ENCODE measurements around the gene SLC6A9.

Gene SLC6A9

DNA sequence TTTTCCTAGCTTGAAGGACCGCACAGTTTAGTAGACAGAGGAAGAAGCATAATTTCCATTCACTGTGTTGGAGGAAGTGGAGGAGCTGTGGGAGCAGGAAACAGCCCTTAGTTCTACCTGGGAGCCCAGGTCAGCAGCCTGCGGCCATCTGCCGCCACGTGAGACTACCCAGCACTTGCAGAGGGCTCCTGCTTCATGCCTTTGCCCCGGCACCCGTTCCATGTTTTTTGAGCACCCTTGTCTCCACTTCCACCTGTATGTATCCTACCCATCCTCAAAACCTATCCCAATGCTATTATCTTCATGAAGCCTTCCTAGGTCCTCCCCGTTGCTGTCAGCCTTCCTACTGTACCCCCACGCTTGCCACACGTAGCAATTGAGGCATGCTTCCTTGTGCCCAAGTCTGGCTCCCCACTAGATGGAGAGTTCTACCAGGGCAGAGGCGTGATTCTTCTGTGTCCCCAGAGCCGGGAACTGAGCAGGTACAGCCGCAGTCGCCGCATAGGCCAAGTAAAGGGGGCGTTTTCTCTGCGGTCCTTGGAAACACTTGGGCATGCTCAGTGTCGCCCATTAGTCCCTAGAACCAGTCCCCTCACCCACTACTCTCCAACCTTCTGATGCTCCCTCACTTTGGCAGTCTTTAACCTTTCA, 1.9 kb downstream of the SLC6A9 start:
- no peak for DNase-seq (ENCODE audit: low read depth)

DNA sequence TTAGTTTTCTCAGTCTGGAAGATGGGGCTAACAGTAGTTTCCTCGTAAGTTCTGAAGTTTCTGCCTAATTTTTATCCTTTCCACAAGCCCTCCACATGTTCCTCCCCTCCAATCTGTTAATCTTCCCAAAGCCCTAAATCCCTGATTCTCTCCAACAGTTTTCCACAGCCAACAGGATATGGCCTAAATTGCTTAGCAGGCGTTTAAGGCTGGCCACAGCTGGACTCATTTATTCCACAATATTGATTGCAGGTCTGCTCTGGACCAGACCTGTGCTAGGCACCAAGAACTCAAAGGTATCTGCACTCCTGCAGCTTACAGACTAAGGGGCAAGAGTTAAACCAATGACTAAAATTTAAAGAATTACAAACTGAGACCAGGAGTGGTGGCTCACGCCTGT, 3.9 kb downstream of the SLC6A9 start:
- DNase-seq (ENCODE audit: low read depth): no peak

DNA sequence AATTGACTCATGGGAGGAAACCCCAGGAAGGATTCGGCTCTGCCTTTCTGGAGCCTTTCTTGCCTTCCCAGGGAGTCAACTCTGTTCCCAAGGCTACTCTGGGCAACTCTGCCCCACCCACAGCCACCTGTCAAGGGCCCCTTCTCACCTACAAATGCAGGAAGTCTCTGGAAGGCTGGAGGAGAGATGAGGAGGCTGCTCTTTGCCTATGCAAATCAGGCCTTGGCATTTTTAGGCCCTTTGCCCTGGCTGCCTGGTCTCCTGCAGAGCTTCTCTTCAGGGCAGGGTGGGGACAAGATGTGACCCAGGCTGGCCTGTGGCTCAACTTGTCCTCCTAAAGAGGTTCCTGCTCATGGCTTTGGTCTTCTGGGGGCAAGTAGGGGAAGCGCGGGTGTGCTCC, 5.4 kb downstream of the SLC6A9 start:
- DNase-seq (ENCODE audit: low read depth): no peak

DNA sequence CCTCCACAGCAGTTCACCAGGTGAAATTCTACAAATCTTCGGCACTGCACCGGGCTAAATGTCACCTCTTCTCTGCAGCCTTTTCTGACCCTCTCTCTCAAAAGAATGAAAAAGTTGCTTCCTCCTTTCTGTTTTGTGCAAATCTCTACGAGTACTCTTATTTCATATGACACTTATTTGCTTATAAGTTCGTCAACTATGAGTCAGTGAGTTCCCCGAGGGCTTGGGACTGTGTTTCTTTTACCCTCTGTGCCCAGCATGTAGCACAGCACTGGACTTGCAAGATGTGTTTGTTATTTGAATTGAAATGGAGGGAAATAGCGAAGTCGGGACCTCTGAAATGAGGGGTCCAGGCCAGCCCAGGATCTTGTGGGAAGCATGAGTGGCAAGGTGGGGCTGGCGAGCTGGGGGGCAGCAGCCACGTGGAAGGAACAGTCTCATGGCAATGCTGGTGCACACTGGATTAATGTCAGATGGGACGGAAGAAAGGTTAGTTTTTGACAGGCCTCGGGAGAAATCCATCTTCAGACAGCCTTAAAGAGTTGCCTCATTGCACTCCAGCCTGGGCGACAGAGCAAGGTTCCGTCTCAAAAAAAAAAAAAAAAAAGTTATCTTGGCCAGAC, 6.2 kb downstream of the SLC6A9 start:
- no peak for DNase-seq (ENCODE audit: low read depth)

DNA sequence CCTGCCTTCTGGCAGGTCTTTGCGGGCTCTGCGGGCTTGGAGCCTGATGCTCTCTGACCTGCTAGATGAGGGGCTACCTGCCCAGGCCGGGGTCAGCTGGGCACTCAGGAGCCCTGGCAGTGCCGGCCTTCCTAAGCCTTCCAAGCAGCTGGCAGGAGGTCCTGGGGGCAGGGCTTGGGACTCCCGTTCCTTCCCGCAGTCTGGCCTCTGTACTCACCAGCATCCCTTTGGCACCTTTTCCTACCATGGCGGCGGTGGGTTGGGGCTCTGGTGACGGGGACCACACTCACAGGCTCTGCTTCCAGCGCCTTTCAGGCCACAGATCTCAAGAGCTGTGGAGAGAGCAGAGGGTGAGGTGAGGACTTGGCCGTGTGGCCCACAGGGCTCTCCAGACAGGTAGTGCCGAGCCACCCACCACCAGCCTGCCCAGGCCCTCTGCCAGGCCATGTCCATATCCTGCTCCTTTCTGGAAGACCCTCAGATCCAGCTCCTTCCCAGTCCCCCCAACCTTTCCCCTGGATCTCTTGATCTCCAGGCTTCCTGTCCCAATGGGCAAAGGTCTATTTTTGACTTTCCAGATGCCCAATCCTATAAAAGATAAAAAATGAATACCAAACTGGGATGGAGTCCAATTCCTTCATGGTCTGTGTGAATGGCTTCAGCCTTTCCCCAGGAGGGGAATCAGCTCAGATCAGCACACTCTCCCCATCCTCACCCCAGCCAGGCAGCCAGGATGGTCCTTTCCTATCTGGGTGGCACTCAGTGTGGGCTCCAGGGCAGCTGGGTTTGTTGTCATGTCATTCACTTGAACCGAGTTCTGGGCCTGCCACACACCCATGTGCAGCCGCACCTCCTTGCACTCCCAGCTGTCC, 7.0 kb downstream of the SLC6A9 start:
- no peak for DNase-seq (ENCODE audit: low read depth)

DNA sequence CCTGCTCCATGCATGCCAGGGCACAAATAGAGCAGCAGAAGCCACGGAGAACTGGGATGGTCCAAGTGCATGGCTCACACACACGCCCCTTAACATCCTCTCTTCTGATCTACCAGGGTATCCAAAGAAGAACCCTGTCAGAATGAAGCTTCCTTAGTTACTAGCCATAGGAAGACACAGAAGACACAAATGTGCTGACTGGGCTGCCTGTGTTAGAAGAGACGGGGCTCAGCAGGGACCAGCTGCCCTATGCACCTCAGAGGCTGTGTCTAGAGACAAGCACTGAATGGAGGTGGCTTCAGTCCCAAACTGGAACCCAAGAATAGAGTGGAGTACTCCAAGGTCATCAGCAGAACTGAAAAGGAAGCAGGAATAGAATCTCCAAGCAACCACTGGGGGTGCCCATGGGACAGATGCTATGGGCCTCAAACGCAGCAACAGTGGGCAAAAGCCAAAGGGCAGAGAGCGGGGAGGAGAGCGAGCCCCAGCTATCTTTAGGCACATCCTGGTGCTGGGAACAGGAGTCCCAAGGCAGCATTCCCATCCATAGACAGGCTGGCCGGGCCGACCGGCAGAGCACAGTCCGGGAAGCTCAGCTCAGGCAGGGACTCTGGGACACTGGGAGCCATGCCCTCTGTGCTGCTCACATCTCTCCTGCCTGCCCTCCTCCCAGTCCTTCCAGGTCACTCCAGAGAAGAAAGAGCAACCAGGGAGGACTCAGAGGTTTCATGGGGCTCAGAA, 9.5 kb downstream of the SLC6A9 start:
- no peak for DNase-seq (ENCODE audit: low read depth)

DNA sequence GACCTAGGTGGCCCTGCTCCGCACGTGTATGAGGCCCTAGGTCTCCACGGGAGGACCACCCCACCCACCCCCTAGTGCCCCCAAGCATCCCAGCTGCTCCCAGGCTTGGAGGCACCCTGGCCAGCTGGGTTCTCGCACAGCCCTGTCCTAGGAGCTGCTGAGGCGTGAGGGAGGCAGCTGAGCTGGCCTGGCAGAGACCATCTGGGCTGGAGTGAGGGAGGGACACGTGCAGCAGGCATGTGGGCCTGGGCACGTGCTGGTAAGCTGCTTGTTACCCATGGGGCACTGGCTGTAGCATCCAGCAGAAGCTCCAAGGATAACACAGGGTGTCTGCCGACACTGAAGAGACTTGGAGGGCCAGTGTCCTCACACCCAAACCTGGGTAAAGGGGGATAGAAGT, 10.1 kb downstream of the SLC6A9 start:
- DNase-seq (ENCODE audit: low read depth): no peak

DNA sequence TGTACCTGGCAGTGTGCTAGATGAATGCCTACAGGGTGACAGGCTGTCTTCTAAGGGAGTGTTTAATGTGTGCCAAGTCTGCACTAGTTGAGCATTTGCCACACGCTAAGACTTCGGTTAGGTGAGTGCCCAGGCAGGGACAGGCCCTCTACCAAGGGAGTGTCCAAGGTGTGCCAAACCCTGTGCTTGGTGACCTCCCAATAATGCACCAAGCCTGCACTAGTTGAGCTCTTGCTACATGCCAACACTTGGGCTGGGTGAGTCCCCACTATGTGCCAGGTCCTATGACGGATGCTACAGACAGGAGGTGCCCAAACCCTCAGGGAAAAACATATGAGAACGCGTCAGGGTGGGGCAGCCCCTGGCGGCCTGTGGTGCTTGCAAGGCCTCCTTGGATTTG, 10.8 kb downstream of the SLC6A9 start:
- DNase-seq (ENCODE audit: low read depth): no peak

DNA sequence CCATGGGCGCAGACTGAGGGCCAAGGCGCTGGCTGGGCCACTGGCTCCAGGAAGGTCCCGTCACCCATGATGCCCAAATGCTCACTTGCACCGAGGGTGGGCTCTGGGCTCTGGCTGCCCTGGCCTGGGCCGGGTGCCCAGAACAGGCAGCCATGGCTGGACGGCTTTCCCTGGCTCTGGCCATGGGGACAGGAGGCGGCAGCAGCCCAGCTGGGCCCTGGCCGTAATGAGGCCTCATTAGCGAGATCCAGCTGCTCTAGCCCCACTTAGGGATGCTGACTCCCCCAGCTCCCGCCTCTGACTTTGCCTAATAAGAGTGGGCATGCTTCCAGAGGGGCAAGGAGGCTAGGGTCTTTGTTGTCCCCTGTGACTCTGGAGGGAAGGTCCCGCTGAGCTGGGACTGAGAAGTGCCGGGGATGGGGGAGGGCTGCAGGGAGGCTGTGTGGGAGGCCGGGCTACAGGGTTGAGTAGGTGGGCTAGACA, 11.8 kb downstream of the SLC6A9 start:
- DNase-seq (ENCODE audit: low read depth): no peak

DNA sequence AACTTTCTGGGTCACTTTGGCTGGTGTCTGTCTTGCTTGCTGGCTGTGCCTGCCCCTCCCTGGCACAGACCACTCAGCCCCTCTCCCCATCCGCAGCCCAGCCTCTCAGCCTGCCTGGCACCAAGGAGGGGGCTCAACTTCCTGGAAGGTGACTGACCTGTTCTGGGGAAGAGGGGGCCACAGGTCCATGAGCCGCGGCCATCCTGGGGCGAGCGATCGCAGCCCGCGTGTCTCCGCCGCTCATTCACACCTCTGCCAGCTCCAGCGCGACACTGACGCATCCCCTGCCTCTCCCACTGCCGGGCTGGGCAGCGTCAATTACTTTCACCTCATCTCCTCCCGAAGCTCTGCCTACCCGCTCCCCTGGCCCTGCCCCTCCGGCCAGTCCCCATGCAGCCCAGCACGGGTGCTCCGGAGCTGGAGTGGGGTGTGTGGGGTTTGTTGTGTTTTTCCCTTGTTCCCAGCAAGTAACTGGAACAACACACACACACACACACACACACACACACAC, 14.3 kb downstream of the SLC6A9 start:
- DNase-seq (ENCODE audit: low read depth): no peak

DNA sequence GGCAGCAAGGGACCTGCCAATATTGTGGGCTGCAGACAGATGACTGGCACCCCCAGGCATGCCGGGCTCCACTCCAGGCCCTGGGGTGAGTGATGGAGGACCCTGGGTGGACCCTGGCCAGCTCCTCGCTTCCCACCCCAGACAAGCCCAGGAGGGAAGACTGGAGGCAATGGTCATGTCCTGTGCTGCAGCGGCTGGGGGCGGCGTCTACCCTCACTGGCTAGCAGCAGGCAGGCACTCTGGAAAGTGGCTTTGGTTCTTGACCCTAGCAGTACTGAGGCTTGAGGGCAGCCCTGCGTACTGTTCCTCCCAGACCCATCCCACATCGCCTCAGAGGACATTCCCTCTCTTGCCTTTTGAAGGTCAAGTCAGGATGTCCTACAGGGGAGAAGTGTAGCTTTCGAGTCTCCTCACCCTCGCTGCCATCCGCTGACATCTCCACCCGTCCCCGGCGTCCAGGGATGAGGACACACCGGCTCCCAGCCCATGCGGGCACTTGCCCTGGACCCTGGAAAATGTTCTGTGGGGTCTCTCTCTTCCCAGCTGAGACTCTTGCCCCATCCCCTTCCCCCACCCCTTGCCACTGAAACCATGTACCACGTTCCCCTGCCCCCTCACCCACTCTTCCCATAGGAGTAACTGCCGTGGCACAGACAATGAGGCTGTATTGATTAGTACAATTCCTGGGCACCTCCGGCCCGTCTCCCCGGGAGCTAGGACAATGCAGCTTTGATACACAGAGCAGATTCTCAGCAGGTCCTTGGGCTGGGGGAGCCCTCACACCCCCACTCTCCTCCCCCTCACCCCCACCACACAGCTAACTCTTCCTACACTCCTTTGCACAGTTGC, 15.0 kb downstream of the SLC6A9 start:
- no peak for DNase-seq (ENCODE audit: low read depth)

DNA sequence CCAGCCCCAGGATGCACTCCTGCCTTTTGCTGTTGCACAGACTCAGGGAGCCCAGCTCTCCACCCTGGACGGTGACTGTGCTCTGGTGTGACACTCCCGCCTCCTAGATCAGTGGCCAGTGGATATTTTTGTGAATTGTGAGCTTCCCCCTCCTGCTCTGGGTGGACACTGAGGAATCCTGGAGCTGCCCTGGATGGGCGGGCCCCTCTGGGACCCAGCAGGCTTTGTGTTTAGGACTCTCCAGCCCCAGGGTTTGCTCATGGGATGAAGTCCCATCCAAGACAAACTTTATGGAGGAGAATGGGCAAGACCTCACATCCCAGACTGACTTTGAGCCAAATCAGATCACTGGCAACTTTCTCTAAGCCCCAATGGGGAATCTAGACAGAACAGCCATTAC, 16.1 kb downstream of the SLC6A9 start:
- DNase-seq (ENCODE audit: low read depth): no peak

DNA sequence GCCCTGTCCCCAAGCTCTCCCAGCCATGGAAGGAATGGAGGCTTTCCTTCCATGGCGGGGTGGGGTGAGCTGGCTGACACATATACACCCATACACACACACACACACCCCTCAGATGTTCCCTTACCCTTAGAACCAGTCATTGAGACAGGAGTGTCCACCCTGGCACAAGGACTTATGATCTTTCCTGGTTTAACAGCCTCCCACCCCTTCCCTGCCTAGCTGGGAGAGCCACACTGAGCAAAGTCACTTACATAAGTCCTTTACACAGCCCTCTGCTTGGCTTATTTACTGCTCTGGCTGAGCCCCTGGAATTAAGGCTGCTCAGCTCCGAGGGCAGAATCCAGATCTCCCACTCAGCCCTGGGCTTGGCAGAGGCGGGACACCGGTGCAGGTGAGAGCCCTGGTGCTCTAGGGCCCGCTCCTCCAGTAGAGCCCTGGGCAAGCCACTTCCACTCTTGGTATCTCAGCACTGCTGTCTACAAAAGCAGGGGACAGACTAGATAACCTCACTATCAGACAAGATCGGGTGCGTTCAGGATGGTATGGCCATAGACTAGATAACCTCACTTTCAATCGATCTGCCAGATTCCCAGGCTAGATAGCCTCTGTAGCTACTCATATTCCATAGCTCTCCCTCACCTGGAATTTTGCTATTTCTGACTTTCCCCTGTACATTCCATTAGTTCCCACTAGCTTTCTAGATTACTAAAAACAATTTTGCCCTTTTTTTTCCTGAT, 16.7 kb downstream of the SLC6A9 start:
- DNase-seq (ENCODE audit: low read depth): no peak

DNA sequence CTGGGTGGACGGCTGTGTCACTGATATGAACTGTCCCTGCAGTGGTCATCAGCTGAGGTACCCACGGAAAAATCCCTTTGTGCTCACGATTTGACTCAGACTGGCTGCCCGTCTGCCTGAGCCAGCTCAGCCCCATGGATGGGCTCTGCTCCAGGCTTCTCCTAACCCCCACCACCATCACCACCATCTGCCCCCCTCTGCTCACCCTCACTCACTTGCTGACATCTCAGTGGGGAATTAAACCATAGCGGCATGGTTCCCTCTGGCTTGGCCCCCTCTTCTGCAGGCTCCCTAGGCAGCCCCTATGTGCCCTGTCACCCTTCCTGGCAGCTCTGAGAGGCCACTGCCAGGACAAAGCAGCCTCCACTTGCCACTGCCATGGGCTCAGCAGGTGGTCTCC, 17.3 kb downstream of the SLC6A9 start:
- DNase-seq (ENCODE audit: low read depth): no peak

DNA sequence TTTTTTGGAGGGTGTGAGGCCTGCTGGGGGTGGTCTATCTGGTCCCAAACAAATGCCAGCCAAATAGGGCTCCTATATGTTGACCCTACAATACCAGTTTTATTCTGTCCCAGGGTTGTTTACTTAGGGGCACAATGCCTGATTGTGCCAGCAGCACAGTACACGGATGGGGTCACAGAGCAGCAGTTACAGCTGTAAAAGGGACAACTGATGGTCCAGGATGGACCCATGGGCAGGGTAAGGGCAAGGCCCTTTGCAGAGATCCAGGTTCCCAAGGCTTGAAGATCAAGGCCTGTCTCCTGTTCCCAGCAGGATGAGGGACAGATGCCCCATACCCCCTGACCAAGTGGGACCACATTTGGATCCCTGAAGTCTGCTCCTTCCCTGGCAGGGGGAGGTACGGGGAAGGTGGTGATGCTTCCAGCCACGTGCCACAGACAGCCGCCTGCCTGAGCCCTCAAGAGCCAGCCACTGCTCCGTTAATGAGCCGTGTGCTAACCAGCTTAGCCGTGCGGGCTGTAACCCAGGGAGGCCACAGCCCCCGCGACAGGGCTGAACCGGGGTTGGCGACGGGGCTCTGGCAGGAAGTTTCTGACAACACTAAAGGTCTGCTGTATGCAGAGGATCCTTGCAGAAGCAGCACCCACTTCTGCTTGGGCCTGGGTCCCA, 18.2 kb downstream of the SLC6A9 start:
- DNase-seq (ENCODE audit: low read depth): no peak

DNA sequence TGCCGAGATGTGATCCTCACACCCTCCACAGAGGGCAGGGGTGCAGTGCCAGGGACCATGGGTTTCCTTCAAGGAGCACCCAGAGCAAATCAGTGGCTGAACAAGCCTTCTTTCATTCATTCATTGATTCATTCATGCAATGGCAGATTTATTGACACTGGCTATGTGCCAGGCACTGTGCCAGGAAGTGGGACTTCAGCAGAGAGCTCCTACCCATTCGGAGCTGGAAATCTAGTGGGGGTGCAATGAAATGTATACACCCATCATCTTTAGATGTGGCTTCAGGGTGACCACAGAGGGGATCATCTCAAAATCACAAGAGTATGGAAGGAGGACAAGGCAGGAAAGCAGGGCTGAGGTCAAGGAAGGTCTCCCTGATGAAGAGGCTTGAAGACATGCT, 18.9 kb downstream of the SLC6A9 start:
- no peak for DNase-seq (ENCODE audit: low read depth)

DNA sequence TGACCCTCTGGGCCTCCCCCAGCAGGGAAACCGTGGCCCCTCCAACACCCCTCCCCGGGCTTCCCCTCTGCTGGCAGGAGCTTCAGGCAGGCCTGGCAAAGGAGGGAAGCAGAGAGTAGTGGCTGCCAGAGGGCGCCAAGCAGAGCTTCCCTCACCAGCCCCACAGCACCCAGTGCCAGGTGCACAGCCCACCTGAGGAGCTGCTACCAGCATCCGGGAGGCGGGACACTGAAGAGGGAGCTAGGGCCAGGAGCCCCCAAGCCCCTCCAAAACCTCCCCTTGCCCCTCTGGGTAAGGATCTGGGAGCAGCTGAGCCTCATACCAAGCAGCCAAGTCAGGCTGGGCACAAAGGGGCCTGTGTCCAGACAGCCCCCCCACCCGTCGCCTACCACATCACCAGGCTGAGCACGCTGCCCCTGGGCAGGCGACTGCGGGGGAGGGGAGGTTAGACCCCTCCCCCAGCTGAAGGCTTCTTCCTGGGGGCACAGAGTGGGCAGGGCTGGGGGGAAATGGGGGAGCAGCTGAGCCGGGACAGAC, 20.3 kb downstream of the SLC6A9 start:
- no peak for DNase-seq (ENCODE audit: low read depth)

DNA sequence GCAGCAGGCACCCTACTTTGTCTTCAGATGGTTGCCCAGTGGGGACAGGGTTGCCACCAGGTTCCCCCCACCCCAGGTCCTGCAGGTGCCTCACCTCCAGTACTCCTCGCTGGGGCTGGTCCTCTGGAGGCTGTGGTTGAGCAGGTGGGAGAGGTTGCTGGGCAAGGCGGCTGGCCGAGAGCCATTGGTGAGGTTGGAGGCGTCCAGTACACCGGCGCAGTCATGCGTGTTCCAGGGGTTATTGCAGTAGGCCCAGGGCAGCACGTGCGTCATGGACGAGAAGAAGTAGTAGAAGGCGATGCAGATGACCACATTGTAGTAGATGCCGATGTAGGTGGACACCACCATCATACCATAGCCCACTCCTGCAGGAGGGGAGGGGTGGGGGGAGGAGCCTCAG, 23.0 kb downstream of the SLC6A9 start:
- DNase-seq (ENCODE audit: low read depth): no peak

DNA sequence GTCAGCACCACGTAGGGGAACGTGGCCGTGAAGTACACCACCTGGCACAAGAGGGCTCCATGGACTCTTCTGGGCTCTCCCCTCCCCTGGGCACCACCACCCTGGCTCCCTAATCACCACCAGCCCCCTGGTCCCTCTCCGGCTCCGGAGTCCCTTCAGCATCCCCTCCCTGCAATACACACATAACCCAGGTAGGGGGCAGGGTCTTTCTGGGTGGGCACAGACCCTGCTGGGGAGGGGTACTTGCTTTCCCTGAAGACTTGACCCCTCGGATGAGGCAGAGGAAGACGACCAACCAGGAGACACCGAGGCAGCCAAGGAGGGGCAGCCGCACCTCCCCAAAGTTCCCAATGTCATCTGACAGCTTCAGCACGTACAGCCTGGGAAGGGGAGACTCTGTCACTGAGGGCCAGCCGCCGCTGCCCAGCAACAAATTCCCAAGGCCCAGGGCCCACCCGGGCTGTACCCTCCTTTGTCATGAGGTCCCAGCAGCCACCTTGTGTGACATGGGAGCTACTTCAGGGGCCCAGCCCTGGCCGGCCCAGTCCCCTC, 28.6 kb downstream of the SLC6A9 start:
- DNase-seq (ENCODE audit: low read depth): no peak
